ENCODE measurements around the gene NTM. TPM values are rescaled to one million over a fixed set of nuclear protein-coding genes. Genes with fewer than 3 reads are reported as not detected.

NTM gene
- total RNA-seq, 1 experiment from 2014 or later: 8.6 TPM

GRCh38 chr11:131758726-131759125 lies 388.3 kb downstream of the NTM start:
- no peak for TF ChIP-seq CTCF (conservative IDR thresholded peaks at IDR 0.05; ENCODE audit: low read depth, low read length)
- TF ChIP-seq EZH2 (IDR thresholded peaks at IDR 0.05; ENCODE audit: borderline replicate concordance, low read depth, low read length, poor library complexity, severe bottlenecking): no peak
- no peak for DNase-seq (ENCODE audit: low spot score)
- intact Hi-C loops (cut with micrococcal nuclease; ENCODE audit: unreplicated experiment): no loop called here
- Histone ChIP-seq H3K27ac (ENCODE audit: low read depth, low read length, poor library complexity, severe bottlenecking) (no peak overlapping the region), H3K4me3 (ENCODE audit: low read depth, low read length, poor library complexity, severe bottlenecking) (no peak overlapping the region), H3K4me1 (ENCODE audit: insufficient read depth, low read length, poor library complexity, severe bottlenecking) (peaks cover 12% of the 10 kb centered on the region), H3K36me3 (ENCODE audit: insufficient read depth, low read length, poor library complexity, severe bottlenecking) (no peaks in the 10 kb centered on the region), H3K9me3 (ENCODE audit: low read depth, low read length, poor library complexity, severe bottlenecking) (no peaks in the 10 kb centered on the region), H3K27me3 (replicated peaks; ENCODE audit: insufficient read depth, low read depth, low read length, poor library complexity) (no peaks in the 10 kb centered on the region)
- no TSS peak for BruUV-seq (replicated peaks)
- POLR2A ChIA-PET (ENCODE audit: low non-redundant PET): no interaction called here
- CTCF ChIA-PET: interaction anchor here (1.0 kb wide), 1 partner anchor 10 kb away, joined by 3 read pairs; no protein-coding TSS in a partner anchor

- ChIA-PET CTCF (interaction anchor here (0.6 to 1.0 kb wide), 2 partner anchors 10 to 407 kb away, joined by 3 to 4 read pairs; no protein-coding TSS in a partner anchor), POLR2A (ENCODE audit: low non-redundant PET) (no interaction called here)
- no peaks in the 10 kb centered on the region for H3K36me3 ChIP-seq (ENCODE audit: insufficient read depth, low read length, poor library complexity, severe bottlenecking)
- H3K4me3 ChIP-seq (ENCODE audit: low read depth, low read length, poor library complexity, severe bottlenecking): no peak overlapping the region
- H3K4me1 ChIP-seq (ENCODE audit: insufficient read depth, low read length, poor library complexity, severe bottlenecking): peaks cover 12% of the 10 kb centered on the region
- peak overlapping the region; percentile 74 for H3K27ac ChIP-seq (ENCODE audit: low read depth, low read length, poor library complexity, severe bottlenecking)
- H3K9me3 ChIP-seq (ENCODE audit: low read depth, low read length, poor library complexity, severe bottlenecking): no peaks in the 10 kb centered on the region
- H3K27me3 ChIP-seq (replicated peaks; ENCODE audit: insufficient read depth, low read depth, low read length, poor library complexity): no peaks in the 10 kb centered on the region
- DNase-seq (ENCODE audit: low spot score): no peak
- no TSS peak for BruUV-seq (replicated peaks)
- intact Hi-C loops (cut with micrococcal nuclease; ENCODE audit: unreplicated experiment): no loop called here
- TF ChIP-seq CTCF (conservative IDR thresholded peaks at IDR 0.05; ENCODE audit: low read depth, low read length): no peak
- TF ChIP-seq EZH2 (IDR thresholded peaks at IDR 0.05; ENCODE audit: borderline replicate concordance, low read depth, low read length, poor library complexity, severe bottlenecking): no peak
Measured at GRCh38 chr11:131759140-131759539, 388.7 kb downstream of the NTM start.

DNA sequence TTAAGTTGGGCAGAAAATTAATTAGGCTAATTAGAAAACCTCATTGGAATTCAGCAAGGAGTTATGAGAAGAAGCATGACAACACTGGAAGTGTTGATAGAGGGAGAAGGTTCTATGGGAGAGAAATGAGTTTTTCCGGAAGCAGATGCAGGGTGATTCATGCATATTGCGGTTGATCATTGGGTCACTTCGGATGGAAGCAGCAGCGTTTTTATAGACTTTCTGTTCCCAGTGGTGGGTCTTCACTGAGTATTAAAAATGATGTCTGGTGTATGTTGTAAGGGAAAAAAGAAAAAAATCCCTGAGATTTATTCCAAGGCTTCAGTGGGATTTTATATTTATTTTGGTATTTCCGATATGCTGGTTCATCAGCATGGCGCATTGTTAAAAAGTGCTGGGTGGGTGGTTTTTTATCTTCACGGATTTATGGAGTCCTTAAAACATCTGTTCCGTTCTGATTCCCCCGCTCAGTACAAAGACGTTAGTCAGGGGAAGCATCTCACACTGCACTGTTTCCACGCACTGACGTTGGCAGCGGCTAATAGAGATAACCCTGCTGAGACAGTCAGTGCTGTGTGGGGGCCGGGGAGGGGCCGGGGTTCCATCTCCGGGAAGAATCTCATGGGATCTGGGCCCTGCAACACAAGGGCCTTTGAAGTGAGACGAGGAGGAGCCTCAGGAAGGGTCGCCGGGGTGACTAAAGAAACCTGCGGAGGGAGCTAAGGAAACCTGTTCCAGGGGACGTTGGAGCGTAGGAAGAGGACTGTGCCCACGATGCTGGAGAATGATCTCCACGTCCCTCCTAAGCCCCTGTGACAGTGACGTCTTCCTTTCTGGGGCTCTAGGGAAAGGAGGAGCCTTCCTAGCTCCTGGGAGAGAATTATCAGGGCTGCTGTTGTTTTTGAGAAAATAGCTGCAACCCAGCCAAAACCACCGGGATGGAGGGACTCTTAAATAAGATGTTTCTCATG lies 390.0 kb downstream of the NTM start:
- Histone ChIP-seq H3K4me3 (ENCODE audit: low read depth, low read length, poor library complexity, severe bottlenecking) (peak overlapping the region; percentile 22), H3K27me3 (replicated peaks; ENCODE audit: insufficient read depth, low read depth, low read length, poor library complexity) (no peaks in the 10 kb centered on the region), H3K36me3 (ENCODE audit: insufficient read depth, low read length, poor library complexity, severe bottlenecking) (no peaks in the 10 kb centered on the region), H3K27ac (ENCODE audit: low read depth, low read length, poor library complexity, severe bottlenecking) (peak overlapping the region; percentile 74), H3K9me3 (ENCODE audit: low read depth, low read length, poor library complexity, severe bottlenecking) (no peaks in the 10 kb centered on the region), H3K4me1 (ENCODE audit: insufficient read depth, low read length, poor library complexity, severe bottlenecking) (peaks cover 12% of the 10 kb centered on the region)
- DNase-seq (ENCODE audit: low spot score): peak; percentile 94
- POLR2A ChIA-PET (ENCODE audit: low non-redundant PET): no interaction called here
- CTCF ChIA-PET: interaction anchor here (0.6 to 1.2 kb wide), 4 partner anchors 11 to 668 kb away, joined by 3 to 5 read pairs (median 4); no protein-coding TSS in a partner anchor
- peak; percentile 46 for TF ChIP-seq CTCF (conservative IDR thresholded peaks at IDR 0.05; ENCODE audit: low read depth, low read length)
- no peak for TF ChIP-seq EZH2 (IDR thresholded peaks at IDR 0.05; ENCODE audit: borderline replicate concordance, low read depth, low read length, poor library complexity, severe bottlenecking)
- intact Hi-C loops (cut with micrococcal nuclease; ENCODE audit: unreplicated experiment): no loop called here
- BruUV-seq (replicated peaks): no TSS peak
